ENCODE data around the gene CRISPLD2.

CRISPLD2 gene

DNA sequence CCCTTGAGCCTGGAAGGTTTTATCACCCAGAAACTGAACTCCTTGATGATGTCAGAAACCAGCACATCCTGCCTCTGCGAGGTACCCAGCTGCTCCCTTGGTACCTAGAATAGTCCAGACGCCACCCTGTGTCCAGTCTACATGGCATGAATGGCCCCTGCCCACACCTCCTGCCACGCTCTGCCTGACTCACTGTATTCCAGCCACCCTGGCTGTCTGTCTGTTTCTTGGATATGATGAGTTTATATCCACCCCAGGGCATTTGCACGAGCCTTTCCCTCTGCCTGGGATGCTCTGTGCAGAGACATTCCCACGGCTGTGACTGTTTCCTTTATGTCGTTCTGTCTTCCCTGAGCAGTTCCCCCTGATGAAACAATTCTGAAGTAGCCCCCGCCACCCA, 68.7 kb downstream of the CRISPLD2 start:
- no peak for DNase-seq

DNA sequence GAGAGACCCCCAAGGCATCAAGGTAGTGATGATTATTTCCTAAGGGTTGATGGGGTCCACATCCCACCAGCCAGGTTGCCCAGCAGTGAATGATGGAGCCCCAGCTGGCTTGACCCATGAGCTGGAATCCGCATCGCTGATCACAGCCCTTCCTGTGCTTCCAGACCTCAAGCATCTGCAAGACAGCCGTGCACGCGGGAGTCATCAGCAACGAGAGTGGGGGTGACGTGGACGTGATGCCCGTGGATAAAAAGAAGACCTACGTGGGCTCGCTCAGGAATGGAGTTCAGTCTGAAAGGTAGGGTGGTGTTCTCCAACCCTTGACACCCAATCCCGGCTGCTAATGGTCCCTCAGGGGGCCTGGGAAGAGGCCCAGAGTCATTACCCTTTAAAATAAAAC, 69.3 kb downstream of the CRISPLD2 start:
- DNase-seq = no peak

DNA sequence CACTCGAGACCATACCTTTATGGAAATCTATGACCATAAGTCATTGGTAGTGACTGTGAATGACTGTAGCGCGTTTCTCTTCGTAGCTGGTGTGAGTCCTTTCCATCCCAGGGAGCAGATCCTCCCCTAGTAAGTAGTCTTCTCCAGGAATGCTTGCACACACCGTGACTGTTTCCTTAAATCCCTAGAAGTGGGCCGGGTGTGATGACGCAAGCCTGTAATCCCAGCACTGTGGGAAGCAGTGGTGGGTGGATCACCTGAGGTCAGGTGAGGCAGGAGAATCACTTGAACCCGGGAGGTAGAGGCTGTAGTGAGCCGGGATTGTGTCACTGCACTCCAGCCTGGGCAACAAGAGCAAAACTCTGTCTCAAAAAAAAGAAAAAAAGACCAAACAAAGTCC, 70.6 kb downstream of the CRISPLD2 start:
- no peak for DNase-seq

DNA sequence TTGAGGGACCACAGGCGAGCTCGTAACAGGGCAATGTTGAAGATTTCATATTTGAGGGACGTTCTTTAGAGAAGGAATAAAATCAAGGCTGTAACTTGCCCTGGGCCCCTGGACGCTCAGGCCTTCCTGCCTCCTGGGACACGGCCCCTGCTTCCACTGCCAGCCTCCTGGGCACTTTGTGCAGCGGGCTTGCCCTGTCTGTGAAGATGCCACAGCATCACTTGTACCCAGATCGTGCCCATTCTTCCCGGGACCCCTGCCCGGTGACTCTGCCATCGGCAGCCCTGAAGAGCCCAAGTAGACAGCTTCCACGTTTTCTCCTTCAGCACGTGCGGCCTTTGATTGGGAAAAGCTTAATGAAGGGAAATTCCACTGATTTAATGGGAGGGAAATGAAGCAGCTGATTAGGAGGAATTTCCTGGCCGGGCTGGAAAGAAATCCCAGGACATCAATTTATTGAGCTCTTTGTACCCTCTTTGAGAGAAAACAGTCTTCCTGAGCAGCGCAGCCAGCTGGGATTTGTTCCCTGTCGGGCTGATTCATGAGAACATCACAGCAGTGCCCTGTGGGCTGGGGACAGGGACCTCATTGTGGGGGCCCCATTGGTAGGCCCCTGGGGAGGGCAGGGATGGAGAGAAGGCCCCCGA, 71.5 kb downstream of the CRISPLD2 start:
- no peak for DNase-seq

DNA sequence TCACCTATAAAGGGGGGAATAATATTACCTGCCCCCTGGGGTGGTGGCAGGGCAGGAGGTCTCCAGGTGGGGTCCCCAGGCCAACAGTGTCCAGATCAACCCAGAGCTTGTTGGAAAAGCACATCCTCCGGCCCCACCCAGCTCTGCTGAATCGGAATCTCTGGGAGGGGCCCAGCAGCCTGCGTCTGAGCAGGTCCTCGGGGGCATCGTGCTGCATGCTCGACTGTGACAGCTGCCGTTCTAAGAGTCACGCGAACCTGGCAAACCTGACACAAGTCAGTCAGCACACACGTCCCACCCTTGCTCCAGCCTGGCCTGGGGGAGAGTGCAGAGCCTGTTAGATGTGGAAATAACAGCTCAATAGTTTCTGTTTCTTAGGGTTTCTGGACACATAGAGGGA, 72.3 kb downstream of the CRISPLD2 start:
- DNase-seq = no peak

DNA sequence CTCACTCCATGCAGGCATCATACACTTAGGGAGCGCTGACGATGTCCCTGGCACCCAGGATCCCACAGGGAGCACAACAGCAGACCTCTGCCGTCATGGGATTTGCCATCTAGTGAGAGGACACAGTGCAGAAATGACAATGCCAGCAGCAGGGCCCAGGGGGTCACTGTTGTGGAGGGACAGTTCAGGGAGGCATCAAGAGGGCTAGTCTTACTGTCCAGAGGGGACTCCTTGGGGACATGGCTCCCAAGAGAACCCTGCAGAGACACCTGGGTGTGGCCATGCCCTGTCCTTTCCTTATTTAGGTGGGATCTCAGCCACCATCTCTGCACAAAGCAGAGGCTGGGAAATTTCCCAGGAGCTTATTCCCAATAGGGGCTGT, 73.7 kb downstream of the CRISPLD2 start:
- DNase-seq = no peak

DNA sequence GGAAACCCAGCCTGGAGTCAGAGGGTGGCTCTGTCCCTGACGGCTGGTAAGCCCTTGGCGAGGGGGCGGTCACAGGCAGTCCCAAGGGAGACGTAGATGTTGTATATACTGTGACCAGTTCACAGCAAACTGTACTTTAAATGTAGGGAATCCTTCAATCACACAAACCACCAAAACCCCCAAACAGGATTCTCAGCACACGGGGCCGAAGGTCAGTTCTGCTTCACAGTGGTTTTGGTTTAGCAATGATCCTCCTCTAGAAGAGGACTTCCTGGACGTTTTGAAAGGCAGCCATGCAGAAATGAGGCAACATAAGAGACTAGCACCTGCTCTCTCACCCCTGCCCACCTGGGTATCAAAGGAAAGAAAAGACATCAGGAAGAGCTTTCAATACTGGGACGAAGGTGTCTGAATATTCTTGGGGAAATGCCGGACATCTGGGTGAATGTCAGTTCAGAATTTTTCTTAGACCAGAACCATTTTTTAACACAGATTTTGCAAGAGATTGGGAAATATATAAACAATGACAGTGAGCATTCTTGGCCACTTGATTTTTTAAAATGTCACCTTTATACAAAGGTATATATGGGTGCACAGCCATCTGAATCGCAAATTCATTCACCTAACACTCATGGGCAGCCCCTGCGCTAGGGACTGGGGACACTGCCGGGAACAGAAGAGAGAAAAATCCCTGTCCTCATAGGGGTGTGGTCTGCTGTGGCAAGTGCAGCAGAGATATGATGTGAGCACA, 74.2 kb downstream of the CRISPLD2 start:
- DNase-seq = no peak

DNA sequence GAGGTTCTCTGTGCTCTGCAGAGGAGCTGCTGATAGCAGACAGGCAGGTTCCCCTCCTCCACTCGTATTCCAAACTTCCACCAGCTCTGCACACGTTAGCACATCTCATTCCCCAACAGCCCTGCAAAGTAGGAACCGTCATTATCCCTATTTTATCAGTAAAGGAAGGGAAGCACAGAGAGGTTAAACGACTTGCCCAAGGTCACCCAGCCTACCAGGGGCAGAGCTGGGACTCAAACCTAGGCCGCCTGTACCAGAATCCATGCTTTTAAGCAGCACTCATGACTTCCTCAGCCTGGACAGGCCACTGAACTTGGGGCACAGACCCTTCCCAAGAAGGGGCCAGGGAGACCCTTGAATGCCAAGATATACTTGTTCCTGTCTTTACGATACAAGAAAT, 75.2 kb downstream of the CRISPLD2 start:
- no peak for DNase-seq

DNA sequence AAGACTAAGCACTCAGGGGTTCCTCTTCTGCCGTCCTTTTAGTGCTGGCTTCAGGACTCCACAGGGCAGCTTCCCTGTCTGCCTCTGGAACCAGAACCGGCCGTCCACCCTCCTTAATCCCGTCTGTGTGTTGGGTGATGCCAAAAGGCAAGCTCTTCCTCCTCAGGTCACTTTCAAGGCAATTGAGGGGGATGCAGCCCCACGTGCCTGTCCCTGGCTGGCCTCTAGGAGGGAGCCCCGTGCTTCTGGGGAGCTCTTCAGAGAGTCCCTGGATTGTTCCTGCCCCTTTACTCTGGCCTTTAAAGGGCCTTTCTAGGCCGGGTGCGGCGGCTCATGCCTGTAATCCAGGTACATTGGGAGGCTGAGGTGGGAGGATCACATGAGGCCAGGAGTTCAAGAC, 77.1 kb downstream of the CRISPLD2 start:
- no peak for DNase-seq

DNA sequence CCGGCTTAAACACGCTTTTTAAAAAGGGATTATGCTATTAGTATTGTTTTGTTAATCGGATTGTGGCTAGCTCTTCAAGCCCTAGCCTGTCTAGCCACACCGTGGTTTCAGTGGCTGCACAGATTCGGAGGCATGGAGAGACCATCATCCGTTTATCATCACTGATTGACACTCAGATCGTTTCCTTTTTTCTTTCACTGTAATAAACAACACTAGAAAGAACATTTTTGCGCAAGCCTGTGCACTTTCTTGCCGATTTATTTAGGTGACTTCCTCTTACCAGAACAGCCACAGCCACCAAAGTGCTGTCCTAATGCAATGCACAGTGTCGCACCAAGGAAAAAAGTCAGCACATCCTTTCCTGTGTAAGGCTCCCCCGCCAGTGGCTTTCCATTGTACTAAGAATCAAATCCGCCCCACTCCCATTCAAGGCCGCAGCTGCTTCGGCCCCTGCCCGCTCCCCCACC, 78.2 kb downstream of the CRISPLD2 start:
- no peak for DNase-seq

DNA sequence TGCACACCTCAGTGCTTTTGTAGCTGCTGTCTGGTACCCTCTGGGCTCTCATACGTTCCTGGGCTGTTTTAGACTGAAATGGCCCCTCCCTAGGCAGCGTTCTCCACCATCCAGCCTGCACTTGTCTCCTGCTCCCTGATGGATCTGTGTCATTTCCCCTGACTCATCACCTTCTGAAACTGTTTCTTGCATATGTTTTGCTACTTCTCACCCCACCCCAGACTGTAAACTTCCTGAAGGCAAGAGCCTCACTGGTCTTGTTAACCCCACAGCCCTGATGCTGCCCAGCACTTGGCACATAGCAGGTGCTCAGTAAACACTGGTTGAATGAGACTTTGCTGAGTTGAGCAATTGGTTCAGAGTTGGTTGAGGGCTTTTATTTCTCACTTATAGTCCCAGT, 78.7 kb downstream of the CRISPLD2 start:
- DNase-seq = no peak

DNA sequence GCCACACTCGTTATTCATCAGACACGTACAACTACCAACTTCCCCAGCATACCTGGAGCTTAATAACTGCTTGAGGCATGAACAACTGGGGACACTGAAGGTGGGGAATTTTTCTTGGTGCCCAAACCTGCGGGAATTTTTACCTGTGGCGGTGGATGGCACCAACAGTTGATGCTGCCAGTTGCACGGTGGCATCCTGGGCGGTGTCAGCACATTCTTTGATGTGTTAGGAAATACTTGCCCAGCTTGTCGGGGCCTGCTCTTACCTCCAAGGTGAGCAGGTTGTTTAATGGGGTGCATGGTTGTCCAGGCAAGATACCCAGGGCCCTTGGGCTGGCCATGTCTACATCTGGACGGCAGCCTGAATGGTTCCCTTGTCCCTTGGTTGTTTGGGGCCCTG, 79.6 kb downstream of the CRISPLD2 start:
- no peak for DNase-seq

DNA sequence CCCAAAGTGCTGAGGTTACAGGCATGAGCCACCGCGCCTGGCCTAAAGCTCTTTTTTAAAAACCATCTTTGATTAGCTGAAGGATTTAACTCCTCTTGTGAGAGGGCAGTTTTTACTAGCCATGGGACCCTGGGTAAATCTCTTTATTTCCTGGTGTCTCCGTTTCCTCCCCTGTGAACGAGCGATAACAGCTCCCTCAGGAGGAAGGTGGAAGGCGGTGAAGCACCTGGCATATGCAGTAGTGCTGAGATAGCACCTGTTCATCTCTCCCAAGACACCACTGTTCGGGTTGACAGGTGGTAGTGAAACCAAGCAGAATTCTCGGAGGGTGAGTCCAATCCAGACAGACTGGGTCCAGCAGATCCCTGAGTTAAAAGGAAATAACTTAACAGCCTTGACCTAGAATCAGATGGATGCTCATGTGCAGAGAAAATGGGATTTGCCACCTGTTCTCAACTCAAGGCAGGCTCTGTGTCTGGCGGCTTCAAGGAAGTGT, 86.2 kb downstream of the CRISPLD2 start:
- DNase-seq = no peak

DNA sequence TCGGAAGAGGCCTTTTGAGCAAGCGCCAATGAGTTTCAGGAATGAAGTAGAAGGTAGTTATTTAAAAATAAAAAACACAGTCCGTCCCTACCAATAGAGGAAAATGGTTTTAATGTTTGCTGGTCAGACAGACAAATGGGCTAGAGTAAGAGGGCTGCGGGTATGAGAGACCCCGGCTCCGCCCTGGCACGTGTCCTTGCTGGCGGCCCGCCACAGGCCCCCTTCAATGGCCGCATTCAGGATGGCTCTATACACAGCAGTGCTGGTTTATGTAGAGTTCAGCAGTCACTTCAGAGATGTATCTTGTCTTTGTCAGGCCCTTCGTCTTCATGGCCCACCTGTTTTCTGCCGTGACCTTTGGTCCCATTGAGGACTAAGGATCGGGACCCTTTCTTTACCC, 87.3 kb downstream of the CRISPLD2 start:
- DNase-seq = no peak

DNA sequence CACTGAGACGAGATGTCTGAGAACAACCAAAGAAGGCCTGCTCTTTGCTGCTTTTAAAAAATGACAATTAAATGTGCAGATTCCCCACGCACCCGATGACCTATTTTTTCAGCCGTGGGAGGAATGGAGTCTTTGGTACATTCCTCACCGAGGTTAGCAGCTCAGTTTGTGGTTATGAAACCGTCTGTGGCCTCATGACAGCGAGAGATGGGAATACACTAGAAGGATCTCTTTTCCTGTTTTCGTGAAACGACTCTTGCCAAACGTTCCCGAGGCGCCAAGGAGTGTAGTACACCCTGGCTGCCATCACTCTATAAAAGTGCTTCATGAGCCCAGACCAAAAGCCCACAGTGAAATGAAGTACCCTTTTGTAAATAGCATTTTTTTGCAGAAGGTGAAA, 87.8 kb downstream of the CRISPLD2 start:
- no peak for DNase-seq

DNA sequence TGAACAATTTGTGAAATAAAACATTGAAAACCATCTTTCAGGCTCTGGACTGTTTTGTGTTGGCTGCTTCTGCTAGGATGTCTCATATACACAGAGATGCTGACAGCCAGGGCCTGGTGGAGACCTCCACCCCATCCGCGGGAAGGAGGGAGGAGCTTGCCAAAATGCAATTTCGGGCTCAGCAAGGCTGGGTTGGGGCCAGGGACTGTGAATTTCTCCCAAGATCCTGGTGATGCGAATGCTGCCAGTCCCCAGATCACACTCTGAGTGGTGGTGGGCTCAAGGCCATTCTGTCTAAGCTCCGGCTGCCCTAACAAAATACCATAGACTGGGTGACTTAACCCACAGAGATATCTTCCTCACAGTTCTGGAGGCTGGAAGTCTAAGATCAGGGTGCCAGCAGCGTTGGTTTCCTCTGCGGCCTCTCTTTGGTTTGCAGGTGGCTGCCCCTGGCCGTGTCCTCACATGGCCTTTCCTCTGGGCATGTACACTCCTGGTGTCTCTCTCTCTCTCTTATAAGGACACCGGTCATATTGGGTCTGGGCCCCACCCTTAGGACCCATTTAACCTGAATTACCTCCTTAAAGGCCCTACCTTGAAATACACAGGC, 89.8 kb downstream of the CRISPLD2 start:
- DNase-seq = no peak

DNA sequence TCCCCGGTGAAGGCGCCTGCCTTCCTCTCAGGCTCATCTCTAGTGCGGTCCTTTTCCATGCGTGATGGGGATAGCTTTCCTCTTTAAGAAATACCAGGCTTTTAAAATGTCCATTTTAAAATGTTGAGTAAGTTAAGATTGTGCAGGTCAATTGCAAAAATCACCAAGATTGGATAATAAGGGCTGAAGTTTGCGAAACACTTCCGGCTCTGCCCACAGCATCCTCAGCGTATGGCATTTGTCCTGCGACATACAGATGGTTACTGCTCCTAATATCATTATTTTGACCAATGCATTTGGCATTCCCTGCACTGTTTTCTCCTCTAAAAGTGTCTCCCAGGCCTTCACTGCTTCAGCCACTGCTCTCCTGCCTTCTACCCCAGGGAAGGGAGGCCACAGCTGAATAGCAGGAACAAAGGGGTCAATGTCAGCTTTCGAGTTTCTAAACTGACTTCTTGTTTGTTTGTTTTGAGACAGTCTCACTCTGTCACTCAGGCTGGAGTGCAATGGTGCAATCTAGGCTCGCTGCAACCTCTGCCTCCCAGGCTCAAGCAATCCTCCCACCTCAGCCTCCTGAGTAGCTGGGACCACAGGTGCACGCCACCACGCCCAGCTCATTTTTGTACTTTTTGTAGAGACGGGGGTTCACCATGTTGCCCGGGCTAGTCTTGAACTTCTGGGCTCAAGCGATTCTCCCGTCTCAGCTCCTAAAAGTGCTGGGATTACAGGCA, 91.9 kb downstream of the CRISPLD2 start:
- no peak for DNase-seq

DNA sequence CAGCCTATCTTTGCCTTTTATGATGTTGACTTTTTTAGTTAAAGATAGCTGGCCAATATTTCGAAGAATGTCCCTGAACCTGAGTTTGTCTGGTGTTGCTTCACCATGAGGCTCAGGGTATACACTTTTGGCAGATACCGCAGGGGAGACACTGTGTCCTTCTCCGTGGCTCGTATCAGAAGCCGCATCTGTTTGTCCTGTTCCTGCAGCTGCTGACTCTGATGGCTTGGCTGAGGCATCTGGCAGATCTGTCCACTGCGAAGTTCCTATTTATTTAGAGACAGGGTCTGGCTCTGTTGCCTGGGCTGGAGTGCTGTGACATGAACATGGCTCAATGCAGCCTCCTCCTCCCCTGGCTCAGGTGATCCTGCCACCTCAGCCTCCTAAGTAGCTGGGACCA, 93.5 kb downstream of the CRISPLD2 start:
- no peak for DNase-seq

DNA sequence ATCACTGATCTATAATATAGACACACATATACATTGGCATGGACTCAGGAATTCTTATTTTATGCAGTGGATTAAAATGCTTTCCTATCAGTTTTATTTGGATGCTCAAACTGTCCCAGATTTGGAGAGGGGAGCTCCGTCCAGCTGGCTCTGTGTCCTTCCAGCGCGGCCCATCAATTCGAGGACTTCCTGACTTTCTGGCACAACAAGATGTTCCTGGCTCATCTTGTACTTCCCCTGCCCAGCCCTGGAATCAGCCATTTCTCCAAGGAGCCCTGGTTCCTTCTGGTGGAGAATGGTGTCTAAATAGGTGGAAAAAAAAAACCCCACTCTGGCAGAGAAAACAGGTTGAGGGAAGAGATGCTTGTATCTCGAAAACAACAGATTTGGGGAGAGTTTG, 94.5 kb downstream of the CRISPLD2 start:
- no peak for DNase-seq

DNA sequence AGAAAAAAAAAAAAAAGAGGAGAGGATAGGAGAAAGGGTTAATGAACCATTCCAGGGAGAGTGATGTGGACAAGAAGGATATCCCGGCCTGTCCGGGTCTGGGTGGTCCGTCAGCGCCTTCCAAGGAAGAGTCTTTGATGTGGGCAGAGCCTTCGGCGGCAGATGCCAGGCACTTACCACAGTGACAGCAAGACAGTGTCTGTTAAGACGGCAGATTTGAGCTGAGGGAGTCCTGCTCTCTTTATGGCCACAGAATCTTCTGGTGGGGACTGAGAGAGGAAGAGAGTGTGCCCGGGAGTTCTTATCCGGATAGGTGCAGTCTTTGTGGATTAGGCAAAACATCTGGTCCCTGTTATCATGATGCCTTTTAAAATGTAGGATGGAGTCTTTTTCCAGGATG, 96.4 kb downstream of the CRISPLD2 start:
- DNase-seq = no peak

DNA sequence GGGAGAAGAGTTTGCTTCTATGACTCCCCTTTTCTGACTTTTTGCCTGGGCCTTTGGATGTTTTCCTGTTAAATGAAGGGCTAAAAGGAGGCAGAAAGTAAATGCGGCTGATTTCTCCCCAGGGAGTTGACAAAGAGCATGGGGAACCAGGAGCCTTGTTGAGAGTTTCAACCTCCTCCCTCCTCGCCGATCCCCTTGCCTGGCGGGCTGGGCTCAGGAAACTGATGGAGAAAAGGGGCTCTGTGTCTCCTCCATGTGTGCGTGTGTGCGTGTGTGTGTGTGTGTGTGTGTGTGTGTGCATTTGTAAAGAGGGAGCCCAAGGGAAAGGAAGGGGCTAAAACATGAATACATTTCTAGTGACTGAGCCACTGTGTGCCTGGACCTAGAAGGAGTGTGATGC, 97.1 kb downstream of the CRISPLD2 start:
- DNase-seq = no peak

DNA sequence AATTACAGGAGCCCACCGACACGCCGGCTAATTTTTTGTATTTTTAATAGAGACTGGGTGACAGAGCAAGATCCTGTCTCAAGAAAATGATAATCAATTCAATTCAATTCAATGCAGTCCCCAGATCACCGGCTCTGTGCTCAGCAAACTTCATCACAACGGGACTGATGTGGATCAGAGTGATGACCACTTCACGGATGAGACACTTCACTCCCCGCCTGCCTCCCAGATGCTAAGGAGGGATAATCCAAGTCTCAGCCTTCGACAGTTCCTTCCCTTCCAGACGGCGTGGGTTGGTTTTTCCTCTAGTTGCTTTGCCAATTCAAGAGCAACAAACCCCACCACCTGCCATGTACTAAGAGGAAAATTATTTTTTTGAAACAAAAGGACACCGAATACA, 97.7 kb downstream of the CRISPLD2 start:
- no peak for DNase-seq
